GM12878 (cell line): ENCODE measurements around the gene HSPA12B. TPM values are rescaled to one million over a fixed set of nuclear protein-coding genes. Genes with fewer than 3 reads are reported as not detected.

Source experiments
- ATAC-seq: fragments of 200-7000 bp; cut with Tn5 transposase; 3 replicates; pipeline ENCODE4 v1.9.1; 2020; ENCODE audit warnings: mild to moderate bottlenecking, moderate library complexity
- BruUV-seq: library from RNA; stranded (reverse); fragments of 400-500 nt; replicated peaks from 2 replicates; lab custom pipeline; 2021; lab: Mats Ljungman, UMichigan
- CTCF ChIA-PET: fragments of 300-600 bp; sonication (Branson Sonifier 250); formaldehyde crosslinking; extraction: SDS; loops from one replicate; lab custom pipeline; 2021; ENCODE audit warnings: inconsistent platforms; lab: Yijun Ruan, JAX
- POLR2A ChIA-PET: fragments of 350-600 bp; formaldehyde crosslinking; extraction: SDS; loops from one replicate; lab custom pipeline; 2021; ENCODE audit warnings: inconsistent platforms; lab: Charles Lee
- RAD21 ChIA-PET: fragments of 300-600 bp; sonication (Branson Sonifier 250); formaldehyde crosslinking; loops from one replicate; lab custom pipeline; 2023; ENCODE audit warnings: antibody characterized with exemption; ENCODE audit not compliant: unreplicated experiment; lab: Charles Lee
- SMC1A ChIA-PET: fragments of 300-600 bp; sonication (Branson Sonifier 250); formaldehyde crosslinking; loops from one replicate; lab custom pipeline; 2023; ENCODE audit not compliant: unreplicated experiment, uncharacterized antibody; lab: Charles Lee
- DNase-seq: peaks from one replicate; pipeline ENCODE4 v3.0.0-alpha.2; 2011; ENCODE audit warnings: low read depth, low spot score
- FAIRE-seq: peaks from 3 replicates; lab custom pipeline; 2011; peaks lifted over from hg19 to GRCh38; lab: Jason Lieb, UNC
- H2AFZ ChIP-seq: 2 replicates; pipeline ENCODE4 v1.6.0; 2011; ENCODE audit warnings: low read depth, low read length, control low read depth; ENCODE audit not compliant: control insufficient read depth
- H3K27ac ChIP-seq: 2 replicates; pipeline ENCODE4 v1.5.1; 2011; ENCODE audit warnings: control low read depth; ENCODE audit not compliant: control insufficient read depth, insufficient read depth
- H3K27me3 ChIP-seq, 2 experiments: replicated peaks in 1 of 2; 2 replicates each; pipeline versions ENCODE4 v1.6.0 to v1.6.1; 2011; ENCODE audit warnings: low read length in 1 of 2; ENCODE audit not compliant: control insufficient read depth in 2 of 2, insufficient read depth in 2 of 2
- H3K36me3 ChIP-seq, 2 experiments: 2 replicates each; pipeline ENCODE4 v1.5.1; 2011; ENCODE audit warnings: low read length in 1 of 2; ENCODE audit not compliant: control insufficient read depth in 2 of 2, insufficient read depth in 2 of 2
- H3K4me1 ChIP-seq: 2 replicates; pipeline ENCODE4 v1.6.1; 2011; ENCODE audit warnings: mild to moderate bottlenecking, low read length, moderate library complexity, mixed read lengths; ENCODE audit not compliant: control insufficient read depth, insufficient read depth
- H3K4me2 ChIP-seq: 2 replicates; pipeline ENCODE4 v1.6.0; 2011; ENCODE audit warnings: control low read depth; ENCODE audit not compliant: control insufficient read depth, insufficient read depth
- H3K4me3 ChIP-seq: fragments of 200-600 bp; sonication (generic); 2 replicates; pipeline ENCODE4 v1.5.1; 2016
- H3K79me2 ChIP-seq: 2 replicates; pipeline ENCODE4 v1.6.0; 2011; ENCODE audit warnings: low read length; ENCODE audit not compliant: control insufficient read depth, insufficient read depth
- H3K9ac ChIP-seq: 2 replicates; pipeline ENCODE4 v1.8.0; 2011; ENCODE audit warnings: low read length, control low read depth, mixed read lengths; ENCODE audit not compliant: control insufficient read depth, insufficient read depth
- H3K9me3 ChIP-seq: replicated peaks from 3 replicates; pipeline ENCODE4 v1.5.1; 2011; ENCODE audit warnings: mild to moderate bottlenecking, low read length; ENCODE audit not compliant: control insufficient read depth, insufficient read depth
- H4K20me1 ChIP-seq: 2 replicates; pipeline ENCODE4 v1.6.0; 2011; ENCODE audit not compliant: control insufficient read depth, insufficient read depth
- CBX3 ChIP-seq: fragments of 200-600 bp; sonication (generic); IDR thresholded peaks from 2 replicates; pipeline ENCODE4 v1.6.1; 2016; ENCODE audit warnings: low read depth, borderline replicate concordance
- FOXM1 ChIP-seq: IDR thresholded peaks from 2 replicates; pipeline ENCODE4 v1.6.1; 2012; ENCODE audit warnings: low read depth, mild to moderate bottlenecking, inconsistent platforms, low read length, moderate library complexity
- GATAD2B ChIP-seq: fragments of 450-650 bp; conservative IDR thresholded peaks from 2 replicates; pipeline ENCODE4 v1.6.1; 2017; ENCODE audit warnings: low read depth, mild to moderate bottlenecking, moderate library complexity
- HDGF ChIP-seq: fragments of 450-650 bp; IDR thresholded peaks from 2 replicates; pipeline ENCODE4 v1.6.1; 2016; ENCODE audit warnings: antibody characterized with exemption
- IKZF1 ChIP-seq: fragments of 450-650 bp; conservative IDR thresholded peaks from 2 replicates; pipeline ENCODE4 v1.6.1; 2017; ENCODE audit warnings: antibody characterized with exemption, mild to moderate bottlenecking
- NFXL1 ChIP-seq: fragments of 450-650 bp; IDR thresholded peaks from 2 replicates; pipeline ENCODE4 v1.6.1; 2017; ENCODE audit warnings: antibody characterized with exemption, mild to moderate bottlenecking, borderline replicate concordance
- PAX8 ChIP-seq: fragments of 450-650 bp; IDR thresholded peaks from 2 replicates; pipeline ENCODE4 v1.6.1; 2017; ENCODE audit warnings: mild to moderate bottlenecking, moderate library complexity
- RB1 ChIP-seq: fragments of 450-650 bp; formaldehyde crosslinking; IDR thresholded peaks from 2 replicates; pipeline ENCODE4 v1.6.1; 2017; ENCODE audit warnings: mild to moderate bottlenecking, borderline replicate concordance
- ZNF592 ChIP-seq: fragments of 450-650 bp; IDR thresholded peaks from 2 replicates; pipeline ENCODE4 v1.6.1; 2017; ENCODE audit warnings: mild to moderate bottlenecking, moderate library complexity
- ZZZ3 ChIP-seq: IDR thresholded peaks from 2 replicates; pipeline ENCODE4 v1.6.1; 2011; ENCODE audit warnings: low read depth; ENCODE audit not compliant: control insufficient read depth, insufficient read length
- WGBS: methylation state at CpG from one replicate; pipeline ENCODE4 v1.1.6; 2016; ENCODE audit warnings: low lambda C conversion rate; ENCODE audit not compliant: insufficient replicate concordance, insufficient coverage; ENCODE audit errors: missing lambda C conversion rate; 5-methylcytosine and 5-hydroxymethylcytosine counted together
- in situ Hi-C: fragments of 300-500 bp; cut with MboI; formaldehyde crosslinking; loops from 9 replicates; pipeline ENCODE4 v1.14.3; 2018; ENCODE audit warnings: mixed read lengths
- intact Hi-C: fragments of 100-400 bp; cut with micrococcal nuclease; formaldehyde crosslinking; loops from one replicate; pipeline ENCODE4 v1.14.2; 2022; ENCODE audit not compliant: unreplicated experiment
- polyA plus RNA-seq, 11 experiments: library from polyadenylated mRNA; depleted of rRNA in 4 of 11; unstranded in 6 of 11; stranded (reverse) in 5 of 11; fragments of >200 nt; fragmentation: Nextera tagmentation in 4 of 11; fragmentation: Illumina TruSeq in 1 of 11; extraction: Ambion mirVana in 4 of 11; extraction: Trizol in 1 of 11; gene quantifications; 1 replicate in 1 of 11; 2 replicates in 10 of 11; pipeline versions ENCODE4 v1.2.1 to v1.2.3, GENCODE V29; 2011 to 2016; ENCODE audit warnings: inconsistent platforms in 2 of 11, missing spikeins in 2 of 11, low read depth in 1 of 11
- total RNA-seq, 4 experiments: library from RNA; depleted of rRNA in 3 of 4; stranded (reverse); fragments of >200 nt in 3 of 4; fragmentation: Illumina TruSeq in 1 of 4; extraction: Trizol in 1 of 4; gene quantifications; 2 replicates each; pipeline versions ENCODE4 v1.2.1 to v1.2.3, GENCODE V29; 2013 to 2021

HSPA12B gene
- total and polyA plus RNA-seq, 10 of the 15 experiments (the other 5 are each of a cell fraction or from before 2014, with no cell fraction given): 0.08 TPM; not detected in 9

- CTCF ChIA-PET: interaction anchor here (1.1 to 4.8 kb wide), 6 partner anchors 17 to 300 kb away, joined by 4 to 85 read pairs (median 17); partner anchors contain the start of genes ADISSP and AP5S1
- FAIRE-seq (no peak), ATAC-seq (no peak), DNase-seq (no peak)
- no peak overlapping the region for H3K27ac ChIP-seq
- H3K4me1 ChIP-seq: peaks cover 17% of the 10 kb centered on the region
- peak overlapping the region; percentile 74 for H3K9ac ChIP-seq
- intact Hi-C loops (loop anchor here (2.0 to 10.0 kb wide), 3 partner anchors 69 to 297 kb away; partner anchors contain the start of gene RNF24), in situ Hi-C loops (no loop called here)
- peak overlapping the region; percentile 72 for H3K4me2 ChIP-seq
- H3K36me3 ChIP-seq: no peaks in the 10 kb centered on the region
- H2AFZ ChIP-seq: no peak overlapping the region
- SMC1A ChIA-PET: interaction anchor here (0.8 to 4.6 kb wide), 4 partner anchors 10 to 69 kb away, joined by 3 to 43 read pairs (median 5); partner anchors contain the start of gene AP5S1
- peak overlapping the region; percentile 82 for H3K4me3 ChIP-seq
- H4K20me1 ChIP-seq: no peaks in the 10 kb centered on the region
- no TSS peak for BruUV-seq
- no peaks in the 10 kb centered on the region for H3K27me3 ChIP-seq
- TF ChIP-seq ZZZ3: no peak
- peak; percentile 29 for TF ChIP-seq IKZF1
- POLR2A ChIA-PET: interaction anchor here (1.0 to 2.4 kb wide), 2 partner anchors 35 to 59 kb away, joined by 3 to 12 read pairs; partner anchors contain the start of gene AP5S1
- H3K9me3 ChIP-seq: no peaks in the 10 kb centered on the region
- peaks cover 14% of the 10 kb centered on the region for H3K79me2 ChIP-seq
- WGBS: 38% methylated on average over 78 of the region's 79 CpGs
- RAD21 ChIA-PET: interaction anchor here (1.1 to 5.2 kb wide), 9 partner anchors 10 to 288 kb away, joined by 3 to 31 read pairs (median 4); partner anchors contain the start of genes AP5S1 and CDC25B
Observed at GRCh38 chr20:3785240-3786125, 53.0 kb downstream of the HSPA12B start.

GRCh38 chr20:3786126-3786484 is 53.6 kb downstream of the HSPA12B start:
- in situ Hi-C loops: no loop called here
- no peaks in the 10 kb centered on the region for H3K27me3 ChIP-seq
- H3K36me3 ChIP-seq: no peaks in the 10 kb centered on the region
- H3K9ac ChIP-seq: peak overlapping the region; percentile 74
- ATAC-seq: peak; percentile 10; the same call in 2 of the 3 replicates
- WGBS: 9% methylated on average over 33 of the region's 35 CpGs
- H3K9me3 ChIP-seq: no peaks in the 10 kb centered on the region
- no TSS peak for BruUV-seq
- no peaks in the 10 kb centered on the region for H4K20me1 ChIP-seq
- no peak for FAIRE-seq
- peak overlapping the region; percentile 82 for H3K4me3 ChIP-seq
- RAD21 ChIA-PET: interaction anchor here (1.0 to 5.2 kb wide), 12 partner anchors 9 to 299 kb away, joined by 3 to 31 read pairs (median 4); partner anchors contain the start of genes AP5S1 and CDC25B
- H3K27ac ChIP-seq: peak overlapping the region; percentile 50
- SMC1A ChIA-PET: interaction anchor here (0.8 to 4.6 kb wide), 5 partner anchors 9 to 299 kb away, joined by 3 to 43 read pairs (median 4); partner anchors contain the start of gene AP5S1
- DNase-seq: no peak
- POLR2A ChIA-PET: interaction anchor here (1.0 to 2.4 kb wide), 3 partner anchors 14 to 58 kb away, joined by 3 to 12 read pairs (median 5); partner anchors contain the start of gene AP5S1
- CTCF ChIA-PET: interaction anchor here (1.1 to 4.8 kb wide), 8 partner anchors 18 to 299 kb away, joined by 4 to 85 read pairs (median 10); partner anchors contain the start of genes ADISSP and AP5S1
- peak overlapping the region; percentile 72 for H3K4me2 ChIP-seq
- H3K4me1 ChIP-seq: peaks cover 17% of the 10 kb centered on the region
- peaks cover 14% of the 10 kb centered on the region for H3K79me2 ChIP-seq
- peak overlapping the region; percentile 55 for H2AFZ ChIP-seq
- intact Hi-C loops: loop anchor here (2.0 to 10.0 kb wide), 3 partner anchors 69 to 296 kb away; partner anchors contain the start of gene RNF24
- TF ChIP-seq ZNF592: no peak
- TF ChIP-seq RB1: 0 out of 2 replicates have a peak, but pooled peaks have one; percentile 23
- TF ChIP-seq FOXM1: no peak
- no peak for TF ChIP-seq CBX3
- TF ChIP-seq NFXL1: no peak
- TF ChIP-seq GATAD2B: no peak
- 0 out of 2 replicates have a peak, but pooled peaks have one; percentile 33 for TF ChIP-seq HDGF
- no peak for TF ChIP-seq PAX8
